Measurements from ENCODE around the gene NRROS. TPM values are rescaled to one million over a fixed set of nuclear protein-coding genes. Genes with fewer than 3 reads are reported as not detected.

Gene NRROS
- total RNA-seq, 1 donor from 2014 or later: 20.7 TPM

GRCh38 chr3:196625331-196625730 lies 14.2 kb upstream of the NRROS start:
- peak overlapping the region; percentile 77 for H3K27ac ChIP-seq

GRCh38 chr3:196627918-196628231 lies 11.6 kb upstream of the NRROS start:
- Histone ChIP-seq H3K27ac (no peak overlapping the region), H3K36me3 (no peaks in the 10 kb centered on the region), H3K4me1 (peaks cover 27% of the 10 kb centered on the region), H3K9me3 (no peaks in the 10 kb centered on the region), H3K4me3 (no peak overlapping the region), H3K27me3 (ENCODE audit: low read depth) (no peaks in the 10 kb centered on the region)
- ATAC-seq (no peak), DNase-seq (no peak)
- TF ChIP-seq CTCF (IDR thresholded peaks at IDR 0.05): no peak
- intact Hi-C loops (cut with DNase I): no loop called here

More at GRCh38 chr3:196625331-196625730, 14.2 kb upstream of the NRROS start:
- TF ChIP-seq CTCF (IDR thresholded peaks at IDR 0.05): no peak
- no peak overlapping the region for H3K4me3 ChIP-seq
- H3K27me3 ChIP-seq (ENCODE audit: low read depth): no peaks in the 10 kb centered on the region
- H3K36me3 ChIP-seq: no peaks in the 10 kb centered on the region
- no peak for ATAC-seq
- peaks cover 30% of the 10 kb centered on the region for H3K4me1 ChIP-seq
- DNase-seq: no peak
- intact Hi-C loops (cut with DNase I): no loop called here
- no peaks in the 10 kb centered on the region for H3K9me3 ChIP-seq

GRCh38 chr3:196629228-196629627 lies 10.3 kb upstream of the NRROS start:
- ATAC-seq (no peak), DNase-seq (no peak)
- intact Hi-C loops (cut with DNase I): no loop called here
- H3K9me3 ChIP-seq: no peaks in the 10 kb centered on the region
- TF ChIP-seq CTCF (IDR thresholded peaks at IDR 0.05): no peak
- H3K27me3 ChIP-seq (ENCODE audit: low read depth): no peaks in the 10 kb centered on the region
- peaks cover 27% of the 10 kb centered on the region for H3K4me1 ChIP-seq
- H3K36me3 ChIP-seq: no peaks in the 10 kb centered on the region
- H3K4me3 ChIP-seq: no peak overlapping the region
- H3K27ac ChIP-seq: no peak overlapping the region

GRCh38 chr3:196631682-196632045 lies 7.8 kb upstream of the NRROS start:
- no peaks in the 10 kb centered on the region for H3K36me3 ChIP-seq
- peaks cover 30% of the 10 kb centered on the region for H3K4me1 ChIP-seq
- H3K9me3 ChIP-seq: no peaks in the 10 kb centered on the region
- peak overlapping the region; percentile 67 for H3K4me3 ChIP-seq
- no peak for ATAC-seq
- intact Hi-C loops (cut with DNase I): no loop called here
- H3K27me3 ChIP-seq (ENCODE audit: low read depth): no peaks in the 10 kb centered on the region
- peak overlapping the region; percentile 94 for H3K27ac ChIP-seq
- TF ChIP-seq CTCF (IDR thresholded peaks at IDR 0.05): no peak
- no peak for DNase-seq

- no peaks in the 10 kb centered on the region for H3K36me3 ChIP-seq
- DNase-seq (peak; percentile 94), ATAC-seq (peak; percentile 95 to 96)
- peaks cover 30% of the 10 kb centered on the region for H3K4me1 ChIP-seq
- H3K9me3 ChIP-seq: no peaks in the 10 kb centered on the region
- peak overlapping the region; percentile 67 for H3K4me3 ChIP-seq
- H3K27ac ChIP-seq: peak overlapping the region; percentile 94
- no peaks in the 10 kb centered on the region for H3K27me3 ChIP-seq (ENCODE audit: low read depth)
- peak; percentile 45 for TF ChIP-seq CTCF (IDR thresholded peaks at IDR 0.05)
- intact Hi-C loops (cut with DNase I): no loop called here
Observed at GRCh38 chr3:196632046-196632751, 7.3 kb upstream of the NRROS start.

Measured in lower lobe of right lung (tissue), 2 donors.